ENCODE results near the gene CAPN5.

The CAPN5 gene

GRCh38 chr11:77174559-77174958 lies 107.8 kb downstream of the CAPN5 start:
- no peak overlapping the region for H3K4me3 ChIP-seq (ENCODE audit: low read depth, low read length, poor library complexity, severe bottlenecking)

GRCh38 chr11:77175021-77175842 lies 108.5 kb downstream of the CAPN5 start:
- no peaks in the 10 kb centered on the region for H4K20me1 ChIP-seq (ENCODE audit: insufficient read depth, low read length)
- H3K27ac ChIP-seq (ENCODE audit: low read depth, low read length, poor library complexity, severe bottlenecking) = no peak overlapping the region
- H3F3A ChIP-seq (ENCODE audit: insufficient read depth, low read length) = no peaks in the 10 kb centered on the region
- no peaks in the 10 kb centered on the region for H3K9me3 ChIP-seq (ENCODE audit: low read length)
- TF ChIP-seq CTCF (IDR thresholded peaks at IDR 0.05; ENCODE audit: low read length) (no peak), EZH2 (IDR thresholded peaks at IDR 0.05; ENCODE audit: borderline replicate concordance, low read length) (no peak)
- H3K4me2 ChIP-seq (ENCODE audit: low read length) = no peak overlapping the region
- no peak overlapping the region for H2AFZ ChIP-seq (ENCODE audit: low read length)
- H3K36me3 ChIP-seq (ENCODE audit: insufficient read depth, low read length) = no peaks in the 10 kb centered on the region
- no peaks in the 10 kb centered on the region for H3K79me2 ChIP-seq (ENCODE audit: insufficient read depth, low read length)
- H3K4me3 ChIP-seq (ENCODE audit: low read depth, low read length, poor library complexity, severe bottlenecking) = no peak overlapping the region
- H3K9me2 ChIP-seq (ENCODE audit: low read depth, low read length) = no peaks in the 10 kb centered on the region
- no peaks in the 10 kb centered on the region for H3K27me3 ChIP-seq (ENCODE audit: insufficient read depth, low read length)
- no peaks in the 10 kb centered on the region for H3K4me1 ChIP-seq (ENCODE audit: insufficient read depth, low read length, severe bottlenecking)
- no peak overlapping the region for H3K9ac ChIP-seq (ENCODE audit: low read length)

More at GRCh38 chr11:77174559-77174958, 107.8 kb downstream of the CAPN5 start:
- H3K79me2 ChIP-seq (ENCODE audit: insufficient read depth, low read length) = no peaks in the 10 kb centered on the region
- no peaks in the 10 kb centered on the region for H3K4me1 ChIP-seq (ENCODE audit: insufficient read depth, low read length, severe bottlenecking)
- no peaks in the 10 kb centered on the region for H3K36me3 ChIP-seq (ENCODE audit: insufficient read depth, low read length)
- no peaks in the 10 kb centered on the region for H3K9me3 ChIP-seq (ENCODE audit: low read length)
- no peaks in the 10 kb centered on the region for H3F3A ChIP-seq (ENCODE audit: insufficient read depth, low read length)
- no peak for TF ChIP-seq EZH2 (IDR thresholded peaks at IDR 0.05; ENCODE audit: borderline replicate concordance, low read length)
- TF ChIP-seq CTCF (IDR thresholded peaks at IDR 0.05; ENCODE audit: low read length) = no peak
- H2AFZ ChIP-seq (ENCODE audit: low read length) = no peak overlapping the region
- no peaks in the 10 kb centered on the region for H4K20me1 ChIP-seq (ENCODE audit: insufficient read depth, low read length)
- no peak overlapping the region for H3K9ac ChIP-seq (ENCODE audit: low read length)
- no peaks in the 10 kb centered on the region for H3K27me3 ChIP-seq (ENCODE audit: insufficient read depth, low read length)
- H3K4me2 ChIP-seq (ENCODE audit: low read length) = no peak overlapping the region
- no peak overlapping the region for H3K27ac ChIP-seq (ENCODE audit: low read depth, low read length, poor library complexity, severe bottlenecking)
- no peaks in the 10 kb centered on the region for H3K9me2 ChIP-seq (ENCODE audit: low read depth, low read length)
